K562 (cell line): ENCODE measurements around the gene DNER. TPM values are rescaled to one million over a fixed set of nuclear protein-coding genes. Genes with fewer than 3 reads are reported as not detected.

Experiments used
- ATAC-seq: fragments of 200-7000 bp; cut with Tn5 transposase; 3 replicates; pipeline ENCODE4 v1.9.1; 2020; ENCODE audit warnings: moderate library complexity
- BruUV-seq: library from RNA; stranded (reverse); fragments of 400-500 nt; replicated peaks from 2 replicates; lab custom pipeline; 2021; lab: Mats Ljungman, UMichigan
- CTCF ChIA-PET: fragments of 300-600 bp; formaldehyde crosslinking; extraction: SDS; loops from one replicate; lab custom pipeline; 2021; ENCODE audit warnings: low intra/inter-chr PET ratio; lab: Yijun Ruan, JAX
- POLR2A ChIA-PET: fragments of 300-600, 350-650 bp; sonication (Branson Sonifier 250); formaldehyde crosslinking; extraction: SDS; loops from one replicate; lab custom pipeline; 2021; ENCODE audit warnings: antibody characterized with exemption, inconsistent platforms; lab: Yijun Ruan, JAX
- DNase-seq, 4 experiments: peaks; one replicate each; pipeline versions ENCODE4 v3.0.0 to v3.0.0-alpha.2; 2011 to 2018; ENCODE audit warnings: low spot score in 3 of 4, mixed read lengths in 3 of 4; ENCODE audit errors: extremely low read depth in 1 of 4
- FAIRE-seq: peaks from 2 replicates; lab custom pipeline; 2011; peaks lifted over from hg19 to GRCh38; lab: Jason Lieb, UNC
- H2AFZ ChIP-seq: 2 replicates; pipeline ENCODE4 v1.6.0; 2011; ENCODE audit warnings: low read depth, low read length, control low read depth, inconsistent platforms
- H3K27ac ChIP-seq: fragments of 200-600 bp; 3 replicates; pipeline ENCODE4 v1.8.0; 2011; ENCODE audit warnings: low read depth, mild to moderate bottlenecking, control low read depth, inconsistent platforms, low read length, moderate library complexity, mixed read lengths; ENCODE audit errors: extremely low read depth
- H3K27me3 ChIP-seq, 2 experiments: fragments of 300-600 bp in 1 of 2; 2 replicates in 1 of 2; 3 replicates in 1 of 2; pipeline versions ENCODE4 v1.6.0 to v1.8.0; 2011; ENCODE audit warnings: inconsistent platforms in 2 of 2, low read length in 2 of 2, mild to moderate bottlenecking in 1 of 2, mixed read lengths in 1 of 2, moderate library complexity in 1 of 2; ENCODE audit not compliant: control insufficient read depth in 2 of 2, insufficient read depth in 2 of 2
- H3K36me3 ChIP-seq: fragments of 300-600 bp; 3 replicates; pipeline ENCODE4 v1.8.0; 2011; ENCODE audit warnings: mild to moderate bottlenecking, low read length, inconsistent platforms; ENCODE audit not compliant: control insufficient read depth, insufficient read depth
- H3K4me1 ChIP-seq, 2 experiments: fragments of 200-600 bp in 1 of 2; replicated peaks in 1 of 2; 2 replicates in 1 of 2; 3 replicates in 1 of 2; pipeline versions ENCODE4 v1.5.1 to v1.8.0; 2011; ENCODE audit warnings: inconsistent platforms in 2 of 2, low read length in 2 of 2, mild to moderate bottlenecking in 1 of 2, mixed read lengths in 1 of 2, moderate library complexity in 1 of 2; ENCODE audit not compliant: control insufficient read depth in 2 of 2, insufficient read depth in 2 of 2
- H3K4me2 ChIP-seq: 2 replicates; pipeline ENCODE4 v1.6.1; 2011; ENCODE audit warnings: low read length, control low read depth, inconsistent platforms, mixed read lengths; ENCODE audit not compliant: insufficient read depth
- H3K4me3 ChIP-seq: fragments of 200-600 bp; sonication (generic), shearing (Covaris generic); 2 replicates; pipeline ENCODE4 v1.5.1; 2016; ENCODE audit warnings: control low read depth, inconsistent platforms
- H3K79me2 ChIP-seq: fragments of 200-600 bp; 3 replicates; pipeline ENCODE4 v1.8.0; 2011; ENCODE audit warnings: low read length, inconsistent platforms; ENCODE audit not compliant: control insufficient read depth, insufficient read depth
- H3K9ac ChIP-seq, 2 experiments: 2 replicates each; pipeline versions ENCODE4 v1.6.0 to v1.6.1; 2011; ENCODE audit warnings: low read depth in 2 of 2, low read length in 2 of 2, control low read depth in 1 of 2, inconsistent platforms in 1 of 2, mild to moderate bottlenecking in 1 of 2, mixed read lengths in 1 of 2; ENCODE audit not compliant: insufficient read depth in 1 of 2
- H3K9me1 ChIP-seq: one replicate; pipeline ENCODE4 v1.6.0; 2011; ENCODE audit warnings: inconsistent platforms, mild to moderate bottlenecking, low read length, moderate library complexity; ENCODE audit not compliant: control insufficient read depth, insufficient read depth
- H3K9me3 ChIP-seq: replicated peaks from 2 replicates; pipeline ENCODE4 v1.5.1; 2011; ENCODE audit warnings: low read depth, low read length, inconsistent platforms; ENCODE audit not compliant: control insufficient read depth, insufficient read depth
- H4K20me1 ChIP-seq: replicated peaks from 2 replicates; pipeline ENCODE4 v1.6.1; 2011; ENCODE audit warnings: low read length, inconsistent platforms, mixed read lengths; ENCODE audit not compliant: control insufficient read depth, insufficient read depth
- CAMTA2 ChIP-seq: fragments of 250-450 bp; sonication (Bioruptor Pico); conservative IDR thresholded peaks from 2 replicates; pipeline ENCODE4 v1.5.1; 2022
- CTCF ChIP-seq, 3 experiments: IDR thresholded peaks in 2 of 3; conservative IDR thresholded peaks in 1 of 3; 2 replicates each; pipeline ENCODE4 v1.5.1; 2011 to 2012; ENCODE audit warnings: low read length in 3 of 3, mild to moderate bottlenecking in 3 of 3, control low read depth in 2 of 3, improper control_type of control experiment in 1 of 3, inconsistent platforms in 1 of 3, low read depth in 1 of 3, mixed read lengths in 1 of 3, moderate library complexity in 1 of 3; ENCODE audit not compliant: insufficient read depth in 2 of 3
- DEAF1 ChIP-seq: fragments of 450-650 bp; formaldehyde crosslinking; IDR thresholded peaks from 2 replicates; pipeline ENCODE4 v1.4.0; 2020; ENCODE audit warnings: mild to moderate bottlenecking, moderate library complexity
- E2F5 ChIP-seq: sonication (generic); formaldehyde crosslinking; IDR thresholded peaks from 2 replicates; pipeline ENCODE4 v1.8.0; 2022; ENCODE audit warnings: mild to moderate bottlenecking, missing genetic modification reagents
- SAP30 ChIP-seq: fragments of 200-600 bp; sonication (generic); IDR thresholded peaks from 2 replicates; pipeline ENCODE4 v1.6.1; 2012; ENCODE audit warnings: borderline replicate concordance, low read depth, mild to moderate bottlenecking, moderate library complexity, low read length, control low read depth, inconsistent platforms; ENCODE audit not compliant: insufficient read depth, poor library complexity, severe bottlenecking
- SUPT5H ChIP-seq: fragments of 450-650 bp; IDR thresholded peaks from 2 replicates; pipeline ENCODE4 v1.6.1; 2016
- TGIF2 ChIP-seq: sonication (generic); formaldehyde crosslinking; IDR thresholded peaks from 2 replicates; pipeline ENCODE4 v1.8.1; 2022; ENCODE audit warnings: mild to moderate bottlenecking, missing genetic modification reagents, moderate library complexity
- ZFP1 ChIP-seq: fragments of 450-650 bp; formaldehyde crosslinking; IDR thresholded peaks from 2 replicates; pipeline ENCODE4 v1.4.0; 2020; ENCODE audit warnings: mild to moderate bottlenecking, mixed read lengths
- ZNF124 ChIP-seq: sonication (generic); formaldehyde crosslinking; IDR thresholded peaks from 2 replicates; pipeline ENCODE4 v1.8.1; 2022; ENCODE audit warnings: missing genetic modification reagents
- WGBS: fragments of 100-300 bp; shearing (Covaris generic); methylation state at CpG from one replicate; pipeline ENCODE4 v1.1.6; 2016; ENCODE audit warnings: low coverage, mixed read lengths; ENCODE audit not compliant: insufficient coverage; ENCODE audit errors: missing lambda C conversion rate; 5-methylcytosine and 5-hydroxymethylcytosine counted together
- in situ Hi-C: fragments of 300-500 bp; cut with MboI; formaldehyde crosslinking; loops from 4 replicates; pipeline ENCODE4 v1.15.0; 2018; ENCODE audit warnings: inconsistent platforms, mixed read lengths
- intact Hi-C: fragments of 100-400 bp; cut with micrococcal nuclease; formaldehyde crosslinking; loops from 2 replicates; pipeline ENCODE4 v1.14.2; 2022
- polyA plus RNA-seq, 8 experiments: library from polyadenylated mRNA; depleted of rRNA in 4 of 8; stranded (reverse) in 5 of 8; unstranded in 3 of 8; fragments of >200 nt; fragmentation: Nextera tagmentation in 2 of 8; fragmentation: Illumina TruSeq in 1 of 8; extraction: Ambion mirVana in 2 of 8; extraction: Trizol in 1 of 8; gene quantifications; 2 replicates each; pipeline versions ENCODE4 v1.2.1 to v1.2.3, GENCODE V29; 2011 to 2014; ENCODE audit warnings: inconsistent platforms in 1 of 8, missing spikeins in 1 of 8
- total RNA-seq, 7 experiments: library from RNA; depleted of rRNA in 6 of 7; stranded (reverse); fragments of >200 nt in 6 of 7; fragmentation: Illumina TruSeq in 2 of 7; extraction: Trizol in 2 of 7; gene quantifications; 2 replicates each; pipeline versions ENCODE4 v1.2.1 to v1.2.3, GENCODE V29; 2011 to 2021; ENCODE audit warnings: low replicate concordance in 1 of 7

DNER gene
- total and polyA plus RNA-seq, 9 of the 15 experiments (the other 6 are each of a cell fraction or from before 2014, with no cell fraction given) = not detected

- H4K20me1 ChIP-seq = no peaks in the 10 kb centered on the region
- intact Hi-C loops (no loop called here), in situ Hi-C loops (no loop called here)
- no peaks in the 10 kb centered on the region for H3K79me2 ChIP-seq
- no peaks in the 10 kb centered on the region for H3K4me1 ChIP-seq
- no peak overlapping the region for H2AFZ ChIP-seq
- no peaks in the 10 kb centered on the region for H3K36me3 ChIP-seq
- no peak overlapping the region for H3K9ac ChIP-seq
- no peak overlapping the region for H3K27ac ChIP-seq
- no peak overlapping the region for H3K4me3 ChIP-seq
- no peak for ATAC-seq
- H3K27me3 ChIP-seq = no peaks in the 10 kb centered on the region
- FAIRE-seq = no peak
- no peak overlapping the region for H3K4me2 ChIP-seq
- ChIA-PET CTCF (no interaction called here), POLR2A (no interaction called here)
- no peaks in the 10 kb centered on the region for H3K9me1 ChIP-seq
- no peaks in the 10 kb centered on the region for H3K9me3 ChIP-seq
- no peak for DNase-seq
- 0% methylated on average over 2 of the region's 2 CpGs for WGBS
- BruUV-seq = no TSS peak
- no peak for TF ChIP-seq ZNF124 (CRISPR knock-in tag)
- no peak for TF ChIP-seq DEAF1 (CRISPR knock-in tag)
- TF ChIP-seq E2F5 = no peak
- TF ChIP-seq CTCF (IDR thresholded peaks at IDR 0.05 in 2 of 3, conservative IDR thresholded peaks at IDR 0.05 in 1 of 3; ENCODE audit: insufficient read depth in 2 of 3, low read depth in 1 of 3, low read length in 3 of 3) = no peak
- TF ChIP-seq CAMTA2 (CRISPR knock-in tag) = no peak
- TF ChIP-seq ZFP1 (CRISPR knock-in tag) = no peak
- TF ChIP-seq SAP30 = no peak
- TF ChIP-seq TGIF2 (CRISPR knock-in tag) = no peak
- no peak for TF ChIP-seq SUPT5H
Measured at GRCh38 chr2:229689307-229689839, 25.0 kb downstream of the DNER start.
